SK-N-SH (cell line): ENCODE measurements around the gene PPP1R12C.

Source experiments
- EP300 ChIP-seq, 2 experiments: IDR thresholded peaks; 2 replicates each; pipeline versions ENCODE4 v1.4.0 to v1.6.1; 2012; ENCODE audit warnings: borderline replicate concordance in 1 of 2, low read depth in 1 of 2, low read length in 1 of 2
- GABPA ChIP-seq: IDR thresholded peaks from 2 replicates; pipeline ENCODE4 v1.4.0; 2012; ENCODE audit warnings: low read depth, mild to moderate bottlenecking
- POLR2AphosphoS5 ChIP-seq: IDR thresholded peaks from 2 replicates; pipeline ENCODE4 v1.6.1; 2012; ENCODE audit warnings: low read depth, low read length
- RCOR1 ChIP-seq: fragments of 150-350 bp; IDR thresholded peaks from 2 replicates; pipeline ENCODE4 v1.6.1; 2017; ENCODE audit warnings: antibody characterized with exemption, low read length
- SIN3A ChIP-seq: IDR thresholded peaks from 2 replicates; pipeline ENCODE4 v1.6.1; 2012; ENCODE audit warnings: low read depth, mild to moderate bottlenecking, low read length, moderate library complexity, borderline replicate concordance
- TF ChIP-seq, protein P1 (sequence below): fragments of 200-600 bp; sonication (generic); IDR thresholded peaks from 2 replicates; pipeline ENCODE4 v1.6.1; 2017; ENCODE audit warnings: antibody characterized with exemption, mild to moderate bottlenecking, moderate library complexity
- TF ChIP-seq, protein P2 (sequence below): IDR thresholded peaks from 2 replicates; pipeline ENCODE4 v1.6.1; 2012; ENCODE audit warnings: mild to moderate bottlenecking, low read depth, low read length, moderate library complexity
- TF ChIP-seq, protein P3 (sequence below): IDR thresholded peaks from 2 replicates; pipeline ENCODE4 v1.4.0; 2012; ENCODE audit warnings: low read depth

DNA sequence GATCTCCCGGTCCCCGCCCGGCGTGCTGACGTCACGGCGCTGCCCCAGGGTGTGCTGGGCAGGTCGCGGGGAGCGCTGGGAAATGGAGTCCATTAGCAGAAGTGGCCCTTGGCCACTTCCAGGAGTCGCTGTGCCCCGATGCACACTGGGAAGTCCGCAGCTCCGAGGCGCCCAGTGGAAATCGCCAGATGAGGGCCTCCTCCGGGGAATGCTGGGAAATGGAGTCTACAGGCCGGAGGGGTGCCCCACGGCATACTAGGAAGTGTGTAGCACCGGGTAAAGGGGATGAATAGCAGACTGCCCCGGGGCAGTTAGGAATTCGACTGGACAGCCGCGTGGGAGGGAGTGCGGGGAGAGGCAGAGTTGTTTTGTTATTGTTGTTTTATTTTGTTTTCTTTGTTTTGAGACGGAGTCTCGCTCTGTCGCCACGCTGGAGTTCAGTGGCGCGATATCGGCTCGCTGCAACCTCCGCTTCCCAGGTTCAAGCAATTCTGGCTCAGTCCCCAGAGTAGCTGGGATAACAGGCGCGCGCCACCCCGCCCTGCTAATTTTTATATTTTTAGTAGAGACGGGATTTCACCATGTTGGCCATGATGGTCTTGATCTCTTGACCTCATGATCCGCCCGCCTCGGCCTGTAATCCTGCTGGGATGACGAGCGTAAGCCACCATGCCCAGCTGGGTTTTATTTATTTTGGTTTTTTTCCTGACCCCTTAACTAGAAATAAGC, 390 bp upstream of the PPP1R12C start:
- TF ChIP-seq, protein P1, sequence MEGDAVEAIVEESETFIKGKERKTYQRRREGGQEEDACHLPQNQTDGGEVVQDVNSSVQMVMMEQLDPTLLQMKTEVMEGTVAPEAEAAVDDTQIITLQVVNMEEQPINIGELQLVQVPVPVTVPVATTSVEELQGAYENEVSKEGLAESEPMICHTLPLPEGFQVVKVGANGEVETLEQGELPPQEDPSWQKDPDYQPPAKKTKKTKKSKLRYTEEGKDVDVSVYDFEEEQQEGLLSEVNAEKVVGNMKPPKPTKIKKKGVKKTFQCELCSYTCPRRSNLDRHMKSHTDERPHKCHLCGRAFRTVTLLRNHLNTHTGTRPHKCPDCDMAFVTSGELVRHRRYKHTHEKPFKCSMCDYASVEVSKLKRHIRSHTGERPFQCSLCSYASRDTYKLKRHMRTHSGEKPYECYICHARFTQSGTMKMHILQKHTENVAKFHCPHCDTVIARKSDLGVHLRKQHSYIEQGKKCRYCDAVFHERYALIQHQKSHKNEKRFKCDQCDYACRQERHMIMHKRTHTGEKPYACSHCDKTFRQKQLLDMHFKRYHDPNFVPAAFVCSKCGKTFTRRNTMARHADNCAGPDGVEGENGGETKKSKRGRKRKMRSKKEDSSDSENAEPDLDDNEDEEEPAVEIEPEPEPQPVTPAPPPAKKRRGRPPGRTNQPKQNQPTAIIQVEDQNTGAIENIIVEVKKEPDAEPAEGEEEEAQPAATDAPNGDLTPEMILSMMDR, result no peak
- TF ChIP-seq POLR2AphosphoS5 (peak; percentile 75; the same call in 1 of the 2 replicates), GABPA (peak; percentile 66), SIN3A (peak; percentile 80; the same call in 1 of the 2 replicates), RCOR1 (no peak), EP300 (IDR thresholded peaks at IDR 0.05; ENCODE audit: borderline replicate concordance in 1 of 2, low read depth in 1 of 2, low read length in 1 of 2) (no peak; a peak in 1 of 4 replicates)
- TF ChIP-seq, protein P2, sequence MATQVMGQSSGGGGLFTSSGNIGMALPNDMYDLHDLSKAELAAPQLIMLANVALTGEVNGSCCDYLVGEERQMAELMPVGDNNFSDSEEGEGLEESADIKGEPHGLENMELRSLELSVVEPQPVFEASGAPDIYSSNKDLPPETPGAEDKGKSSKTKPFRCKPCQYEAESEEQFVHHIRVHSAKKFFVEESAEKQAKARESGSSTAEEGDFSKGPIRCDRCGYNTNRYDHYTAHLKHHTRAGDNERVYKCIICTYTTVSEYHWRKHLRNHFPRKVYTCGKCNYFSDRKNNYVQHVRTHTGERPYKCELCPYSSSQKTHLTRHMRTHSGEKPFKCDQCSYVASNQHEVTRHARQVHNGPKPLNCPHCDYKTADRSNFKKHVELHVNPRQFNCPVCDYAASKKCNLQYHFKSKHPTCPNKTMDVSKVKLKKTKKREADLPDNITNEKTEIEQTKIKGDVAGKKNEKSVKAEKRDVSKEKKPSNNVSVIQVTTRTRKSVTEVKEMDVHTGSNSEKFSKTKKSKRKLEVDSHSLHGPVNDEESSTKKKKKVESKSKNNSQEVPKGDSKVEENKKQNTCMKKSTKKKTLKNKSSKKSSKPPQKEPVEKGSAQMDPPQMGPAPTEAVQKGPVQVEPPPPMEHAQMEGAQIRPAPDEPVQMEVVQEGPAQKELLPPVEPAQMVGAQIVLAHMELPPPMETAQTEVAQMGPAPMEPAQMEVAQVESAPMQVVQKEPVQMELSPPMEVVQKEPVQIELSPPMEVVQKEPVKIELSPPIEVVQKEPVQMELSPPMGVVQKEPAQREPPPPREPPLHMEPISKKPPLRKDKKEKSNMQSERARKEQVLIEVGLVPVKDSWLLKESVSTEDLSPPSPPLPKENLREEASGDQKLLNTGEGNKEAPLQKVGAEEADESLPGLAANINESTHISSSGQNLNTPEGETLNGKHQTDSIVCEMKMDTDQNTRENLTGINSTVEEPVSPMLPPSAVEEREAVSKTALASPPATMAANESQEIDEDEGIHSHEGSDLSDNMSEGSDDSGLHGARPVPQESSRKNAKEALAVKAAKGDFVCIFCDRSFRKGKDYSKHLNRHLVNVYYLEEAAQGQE, result no peak
- TF ChIP-seq, protein P3, sequence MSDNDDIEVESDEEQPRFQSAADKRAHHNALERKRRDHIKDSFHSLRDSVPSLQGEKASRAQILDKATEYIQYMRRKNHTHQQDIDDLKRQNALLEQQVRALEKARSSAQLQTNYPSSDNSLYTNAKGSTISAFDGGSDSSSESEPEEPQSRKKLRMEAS, result no peak; the same call in 1 of the 2 replicates
